ENCODE results near the gene LIX1L.

Gene LIX1L

DNA sequence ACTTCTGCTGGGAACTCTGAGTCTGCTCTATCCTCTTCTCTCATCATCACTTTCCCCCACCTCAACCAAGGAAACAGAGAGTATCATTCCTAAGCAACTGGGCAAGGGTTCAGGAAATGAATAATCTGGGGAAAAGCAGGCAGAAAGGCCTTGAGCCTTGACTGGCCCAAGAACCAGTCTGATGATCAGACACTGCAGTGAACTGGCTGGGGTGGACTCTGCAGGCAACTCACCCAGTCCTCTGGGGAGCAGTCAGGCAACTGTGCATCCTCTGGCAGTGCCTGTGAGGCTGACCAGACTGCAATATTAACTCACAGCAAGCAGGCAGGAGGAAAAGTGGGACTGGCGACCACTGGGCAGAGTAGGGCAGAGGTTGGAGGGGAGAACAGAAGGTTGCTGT is 73.1 kb downstream of the LIX1L start:
- no peak for DNase-seq (ENCODE audit: extremely low spot score)
- POLR2A ChIA-PET = no interaction called here
- TF ChIP-seq CTCF (IDR thresholded peaks at IDR 0.05; ENCODE audit: control extremely low read depth, extremely low read depth, low read depth, missing control alignments) = no peak
- CTCF ChIA-PET = interaction anchor here (1.1 to 5.9 kb wide), 4 partner anchors 12 to 39 kb away, joined by 3 to 33 read pairs (median 8); partner anchors contain the start of genes ITGA10 and NUDT17
